Stimulated activated CD8-positive, alpha-beta memory T cell treated with anti-CD3 and anti-CD28 coated beads, Interleukin-7, amount 100 ng/mL, for 24 hours (primary cell): ENCODE results near the gene MAL.
"Not testable (repeated sequence)": the region's sequence is repeated elsewhere in the genome, so short reads cannot be mapped to it uniquely, and the experiment has no call there.

Source experiments
- DNase-seq: peaks from one replicate; pipeline ENCODE4 v3.0.0-alpha.2; 2020; ENCODE audit warnings: low read depth

Gene MAL

DNA sequence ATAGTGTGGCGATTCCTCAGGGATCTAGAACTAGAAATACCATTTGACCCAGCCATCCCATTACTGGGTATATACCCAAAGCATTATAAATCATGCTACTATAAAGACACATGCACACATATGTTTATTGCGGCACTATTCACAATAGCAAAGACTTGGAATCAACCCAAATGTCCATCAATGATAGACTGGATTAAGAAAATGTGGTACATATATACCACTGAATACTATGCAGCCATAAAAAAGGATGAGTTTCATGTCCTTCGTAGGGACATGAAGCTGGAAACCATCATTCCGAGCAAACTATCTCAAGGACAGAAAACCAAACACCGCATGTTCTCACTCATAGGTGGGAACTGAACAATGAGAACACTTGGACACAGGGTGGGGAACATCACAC lies 72.8 kb downstream of the MAL start:
- DNase-seq = not testable (repeated sequence)

DNA sequence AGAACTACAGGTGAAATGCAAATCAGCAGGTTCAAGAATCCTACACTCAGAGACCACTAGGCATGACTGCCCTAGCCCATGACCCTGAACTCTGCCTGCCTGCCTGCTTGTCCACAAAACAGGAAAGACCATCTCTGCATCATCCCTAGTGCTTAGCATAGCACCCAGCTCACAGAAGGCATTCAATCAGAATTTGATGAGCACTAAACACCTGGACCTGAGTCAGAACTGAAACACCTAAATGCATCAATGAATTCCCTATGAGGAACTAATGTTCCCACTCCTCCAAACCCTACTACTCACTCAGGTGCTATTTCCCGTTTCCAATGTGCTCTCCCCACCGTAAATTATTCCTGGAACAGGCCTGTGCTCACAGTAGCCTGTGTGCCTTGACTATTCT lies 74.4 kb downstream of the MAL start:
- no peak for DNase-seq
